Measurements from ENCODE around the gene ABCA7. TPM values are rescaled to one million over a fixed set of nuclear protein-coding genes. Genes with fewer than 3 reads are reported as not detected.
"Not testable (repeated sequence)": the region's sequence is repeated elsewhere in the genome, so short reads cannot be mapped to it uniquely, and the experiment has no call there.

The ABCA7 gene
- total and polyA plus RNA-seq, 4 donors: 9.4 to 23.7 (median 15.7) TPM

DNA sequence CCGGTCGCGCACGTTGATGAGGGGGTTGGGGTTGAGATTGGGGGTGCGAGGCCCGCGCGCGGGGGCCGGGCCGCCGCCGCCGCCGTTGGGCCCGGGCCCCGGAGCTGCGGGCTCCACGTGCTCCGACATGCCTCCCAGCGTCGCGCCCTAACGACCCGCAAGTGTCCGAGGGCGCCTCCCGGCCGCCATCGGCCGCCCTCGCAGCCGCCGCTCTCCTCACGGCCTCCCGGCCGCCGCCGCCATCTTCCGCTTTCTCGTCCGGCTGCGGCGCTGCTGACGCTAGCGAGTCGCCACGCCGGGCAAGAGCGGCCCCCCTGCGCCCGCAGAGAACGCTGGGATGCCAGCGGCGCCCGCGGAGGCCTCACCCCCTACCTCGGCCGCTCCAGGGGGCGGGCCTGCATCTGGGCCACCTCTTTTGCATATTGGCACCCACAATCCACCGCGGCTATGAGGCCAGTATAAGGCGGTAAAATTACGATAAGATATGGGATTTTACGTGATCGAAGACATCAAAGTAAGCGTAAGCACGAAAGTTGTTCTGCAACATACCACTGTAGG, 19.0 kb upstream of the ABCA7 start, which contains the start of gene TMEM259:
Gene TMEM259, minus strand, starts transcription at position 256 of the 558 bp plus-strand sequence. Its CDS starts 127 bp downstream, at position 129.
- under 1% methylated on average over 53 of the region's 68 CpGs for WGBS (ENCODE audit: insufficient coverage)
- H3K36me3 ChIP-seq (ENCODE audit: control insufficient read depth, insufficient read depth, low read length): peaks cover 39% of the 10 kb centered on the region
- peak within 1 kb of the TSS; percentile 83 for H3K4me3 ChIP-seq (ENCODE audit: low read depth, low read length)
- H3K27ac ChIP-seq (ENCODE audit: low read depth, low read length): peak within 1 kb of the TSS; percentile 95
- peak; percentile 96 to 99 (median 98) for DNase-seq (ENCODE audit: low read depth in 4 of 6, low spot score in 6 of 6)
- H3K4me1 ChIP-seq (ENCODE audit: control insufficient read depth, insufficient read depth, low read length): peaks cover 53% of the 10 kb centered on the region
- no peaks in the 10 kb centered on the region for H3K9me3 ChIP-seq (ENCODE audit: control insufficient read depth, insufficient read depth, low read length)
- H3K27me3 ChIP-seq (ENCODE audit: control insufficient read depth, insufficient read depth, low read length): peaks cover 4% of the 10 kb centered on the region

DNA sequence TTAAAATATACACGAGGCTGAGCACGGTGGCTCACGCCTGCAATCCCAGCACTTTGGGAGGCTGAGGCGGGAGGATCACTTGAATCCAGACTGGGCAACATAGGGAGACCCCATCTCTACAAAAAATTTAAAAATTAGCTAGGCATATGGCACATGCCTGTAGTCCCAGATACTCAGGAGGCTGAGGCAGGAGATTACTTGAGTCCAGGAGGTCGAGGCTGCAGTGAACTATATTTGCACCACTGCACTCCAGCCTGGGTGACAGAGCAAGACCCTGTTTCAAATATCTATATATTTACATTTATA, 16.1 kb upstream of the ABCA7 start:
- Histone ChIP-seq H3K27me3 (ENCODE audit: control insufficient read depth, insufficient read depth, low read length) (peaks cover 22% of the 10 kb centered on the region), H3K4me1 (ENCODE audit: control insufficient read depth, insufficient read depth, low read length) (peaks cover 53% of the 10 kb centered on the region), H3K36me3 (ENCODE audit: control insufficient read depth, insufficient read depth, low read length) (peaks cover 16% of the 10 kb centered on the region)
- DNase-seq (ENCODE audit: low read depth in 4 of 6, low spot score in 6 of 6); H3K4me3 ChIP-seq (ENCODE audit: low read depth, low read length); H3K27ac ChIP-seq (ENCODE audit: low read depth, low read length); H3K9me3 ChIP-seq (ENCODE audit: control insufficient read depth, insufficient read depth, low read length): not testable (repeated sequence)
- 100% methylated on average over 3 of the region's 5 CpGs for WGBS (ENCODE audit: insufficient coverage)

DNA sequence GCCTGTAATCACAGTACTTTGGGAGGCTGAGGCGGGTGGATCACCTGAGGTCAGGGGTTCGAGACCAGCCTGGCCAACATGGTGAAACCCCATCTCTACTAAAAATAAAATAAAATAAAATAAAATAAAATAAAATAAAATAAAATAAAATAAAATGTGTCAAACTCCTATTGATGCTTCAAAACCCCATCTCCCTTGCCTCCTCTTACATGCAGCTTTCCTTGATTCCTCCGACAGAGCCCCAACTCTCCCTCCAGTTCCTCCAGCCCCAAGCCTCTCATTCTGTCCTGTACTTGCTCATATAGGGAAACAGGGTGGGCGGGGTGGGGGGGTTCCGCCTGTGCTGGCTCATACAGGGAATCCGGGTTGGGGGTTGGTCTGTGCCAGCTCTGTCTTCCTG, 14.8 kb upstream of the ABCA7 start:
- H3K4me3 ChIP-seq (ENCODE audit: low read depth, low read length); DNase-seq (ENCODE audit: low read depth in 4 of 6, low spot score in 6 of 6); H3K9me3 ChIP-seq (ENCODE audit: control insufficient read depth, insufficient read depth, low read length); H3K36me3 ChIP-seq (ENCODE audit: control insufficient read depth, insufficient read depth, low read length); H3K27ac ChIP-seq (ENCODE audit: low read depth, low read length): not testable (repeated sequence)
- Histone ChIP-seq H3K27me3 (ENCODE audit: control insufficient read depth, insufficient read depth, low read length) (peaks cover 22% of the 10 kb centered on the region), H3K4me1 (ENCODE audit: control insufficient read depth, insufficient read depth, low read length) (peaks cover 41% of the 10 kb centered on the region)
- WGBS (ENCODE audit: insufficient coverage): 83% methylated on average over 1 of the region's 6 CpGs

DNA sequence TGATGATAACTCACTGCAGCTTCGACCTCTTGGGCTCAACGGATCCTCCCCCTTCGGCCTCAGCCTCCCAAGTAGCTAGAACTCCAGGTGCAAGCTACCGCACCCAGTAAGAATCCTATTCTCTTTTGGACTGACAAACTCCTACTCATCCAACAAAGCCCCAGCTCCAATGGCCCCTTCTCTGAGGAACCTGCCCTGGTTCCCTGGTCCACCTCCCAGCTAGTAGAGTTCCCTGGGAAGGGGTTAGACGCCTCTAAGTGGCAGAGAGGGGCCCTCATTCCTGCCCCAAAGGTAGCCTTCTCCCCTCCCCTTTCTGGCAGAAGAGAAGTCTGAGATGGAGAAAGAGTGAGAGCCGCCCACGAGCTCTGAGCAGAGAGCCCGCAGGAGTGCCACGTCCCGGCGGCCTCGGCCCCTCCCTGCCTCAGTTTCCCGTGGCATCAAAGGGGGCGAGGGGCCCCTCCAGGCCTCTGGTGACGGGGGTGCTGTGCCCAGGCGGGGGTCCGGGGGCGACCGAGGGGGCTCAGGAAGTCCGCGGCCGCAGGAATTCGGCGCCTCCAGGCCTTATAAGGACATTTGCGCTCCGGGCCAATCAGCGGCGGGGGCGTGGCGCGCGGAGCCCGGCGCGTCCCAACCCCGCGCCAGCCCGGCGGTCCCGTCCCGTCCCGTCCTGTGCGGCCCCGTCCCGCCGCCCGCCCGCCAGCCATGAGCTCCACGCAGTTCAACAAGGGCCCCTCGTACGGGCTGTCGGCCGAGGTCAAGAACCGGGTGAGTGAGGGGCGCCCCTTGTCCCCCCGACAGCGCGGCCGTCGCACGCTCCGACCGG, 13.7 kb upstream of the ABCA7 start, which contains the start of gene CNN2:
Gene CNN2, plus strand, starts transcription at position 649 of the 823 bp plus-strand sequence. Its CDS starts 54 bp downstream, at position 703.
- 2% methylated on average over 60 of the region's 63 CpGs for WGBS (ENCODE audit: insufficient coverage)
- H3K27me3 ChIP-seq (ENCODE audit: control insufficient read depth, insufficient read depth, low read length): peaks cover 22% of the 10 kb centered on the region
- H3K9me3 ChIP-seq (ENCODE audit: control insufficient read depth, insufficient read depth, low read length): no peaks in the 10 kb centered on the region
- H3K4me1 ChIP-seq (ENCODE audit: control insufficient read depth, insufficient read depth, low read length): peaks cover 36% of the 10 kb centered on the region
- peaks cover 3% of the 10 kb centered on the region for H3K36me3 ChIP-seq (ENCODE audit: control insufficient read depth, insufficient read depth, low read length)
- H3K4me3 ChIP-seq (ENCODE audit: low read depth, low read length): peak within 1 kb of the TSS; percentile 59
- peak in 2 of 6 donors; percentile 67 to 82 for DNase-seq (ENCODE audit: low read depth in 4 of 6, low spot score in 6 of 6)
- H3K27ac ChIP-seq (ENCODE audit: low read depth, low read length): peak within 1 kb of the TSS; percentile 69

DNA sequence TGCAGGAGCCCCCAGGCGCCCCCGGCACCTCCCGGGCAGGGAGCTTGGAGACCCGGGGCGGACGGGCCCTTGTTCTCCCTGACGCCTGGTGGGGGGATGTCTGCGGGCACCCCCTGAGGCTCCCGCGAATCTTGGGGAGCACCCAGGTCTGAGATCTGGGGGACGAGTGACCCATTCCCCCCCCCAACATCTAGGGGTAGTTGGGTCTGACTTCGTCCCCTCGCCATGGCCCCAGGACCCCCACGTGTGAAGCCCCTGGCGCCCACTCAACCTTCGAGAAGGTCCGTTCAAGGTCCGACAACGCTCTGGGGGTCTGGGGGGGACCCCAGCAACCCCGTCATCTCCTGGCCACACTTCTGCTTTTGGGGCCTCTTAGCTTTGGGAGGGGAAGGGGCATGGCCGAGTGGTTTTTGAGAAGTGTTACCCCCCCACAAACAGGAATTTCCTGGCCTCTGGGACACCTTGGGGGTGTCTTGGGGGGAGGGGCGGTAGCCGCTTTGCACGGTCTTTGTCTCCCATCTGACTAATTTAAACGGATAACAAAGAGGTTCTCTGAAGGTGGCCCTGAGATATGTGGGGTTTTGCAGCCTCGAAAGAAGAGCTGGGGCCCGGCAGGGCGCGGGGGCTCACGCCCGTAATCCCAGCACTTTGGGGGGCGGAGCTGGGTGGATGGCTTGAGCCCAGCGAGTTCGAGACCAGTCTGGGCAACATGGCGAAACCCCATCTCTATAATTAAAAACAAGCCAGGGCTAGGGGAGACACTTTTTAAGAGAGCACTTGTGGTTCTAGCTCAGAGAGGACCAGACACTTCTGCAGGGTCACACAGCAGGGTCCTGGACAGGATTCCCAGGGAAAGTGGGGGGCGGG, 12.9 kb upstream of the ABCA7 start:
- WGBS (ENCODE audit: insufficient coverage): 2% methylated on average over 20 of the region's 36 CpGs
- H3K9me3 ChIP-seq (ENCODE audit: control insufficient read depth, insufficient read depth, low read length): no peaks in the 10 kb centered on the region
- peak overlapping the region; percentile 69 for H3K27ac ChIP-seq (ENCODE audit: low read depth, low read length)
- H3K4me3 ChIP-seq (ENCODE audit: low read depth, low read length): peak overlapping the region; percentile 59
- H3K27me3 ChIP-seq (ENCODE audit: control insufficient read depth, insufficient read depth, low read length): peaks cover 22% of the 10 kb centered on the region
- H3K36me3 ChIP-seq (ENCODE audit: control insufficient read depth, insufficient read depth, low read length): peaks cover 3% of the 10 kb centered on the region
- H3K4me1 ChIP-seq (ENCODE audit: control insufficient read depth, insufficient read depth, low read length): peaks cover 30% of the 10 kb centered on the region
- DNase-seq (ENCODE audit: low read depth in 4 of 6, low spot score in 6 of 6): peak in 2 of 6 donors; percentile 12 to 35

DNA sequence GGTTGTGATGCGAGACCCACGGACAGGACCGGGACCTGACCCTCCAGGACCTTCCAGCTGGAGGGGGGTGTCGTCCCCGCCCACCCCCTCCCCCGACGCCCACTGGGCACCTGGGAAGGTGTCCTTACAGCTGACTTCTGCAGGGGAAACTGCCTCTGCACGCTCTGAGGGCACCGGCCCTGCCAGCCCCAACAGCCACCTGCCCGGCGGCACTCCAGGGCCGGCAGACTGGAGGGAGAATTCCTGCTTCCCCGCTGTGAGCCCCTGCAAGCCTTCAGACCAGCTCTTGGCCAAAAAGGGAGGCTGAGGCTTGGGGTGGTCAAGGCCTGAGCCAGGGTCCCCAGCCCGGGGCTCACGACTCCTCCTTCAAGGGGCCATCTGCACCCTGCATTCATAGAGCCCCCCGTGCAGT, 12.3 kb upstream of the ABCA7 start:
- H3K36me3 ChIP-seq (ENCODE audit: control insufficient read depth, insufficient read depth, low read length): peaks cover 9% of the 10 kb centered on the region
- 10% methylated on average over 16 of the region's 16 CpGs for WGBS (ENCODE audit: insufficient coverage)
- H3K4me3 ChIP-seq (ENCODE audit: low read depth, low read length): peak overlapping the region; percentile 59
- peaks cover 22% of the 10 kb centered on the region for H3K27me3 ChIP-seq (ENCODE audit: control insufficient read depth, insufficient read depth, low read length)
- no peak for DNase-seq (ENCODE audit: low read depth in 4 of 6, low spot score in 6 of 6)
- H3K27ac ChIP-seq (ENCODE audit: low read depth, low read length): no peak overlapping the region
- no peaks in the 10 kb centered on the region for H3K9me3 ChIP-seq (ENCODE audit: control insufficient read depth, insufficient read depth, low read length)
- peaks cover 30% of the 10 kb centered on the region for H3K4me1 ChIP-seq (ENCODE audit: control insufficient read depth, insufficient read depth, low read length)

DNA sequence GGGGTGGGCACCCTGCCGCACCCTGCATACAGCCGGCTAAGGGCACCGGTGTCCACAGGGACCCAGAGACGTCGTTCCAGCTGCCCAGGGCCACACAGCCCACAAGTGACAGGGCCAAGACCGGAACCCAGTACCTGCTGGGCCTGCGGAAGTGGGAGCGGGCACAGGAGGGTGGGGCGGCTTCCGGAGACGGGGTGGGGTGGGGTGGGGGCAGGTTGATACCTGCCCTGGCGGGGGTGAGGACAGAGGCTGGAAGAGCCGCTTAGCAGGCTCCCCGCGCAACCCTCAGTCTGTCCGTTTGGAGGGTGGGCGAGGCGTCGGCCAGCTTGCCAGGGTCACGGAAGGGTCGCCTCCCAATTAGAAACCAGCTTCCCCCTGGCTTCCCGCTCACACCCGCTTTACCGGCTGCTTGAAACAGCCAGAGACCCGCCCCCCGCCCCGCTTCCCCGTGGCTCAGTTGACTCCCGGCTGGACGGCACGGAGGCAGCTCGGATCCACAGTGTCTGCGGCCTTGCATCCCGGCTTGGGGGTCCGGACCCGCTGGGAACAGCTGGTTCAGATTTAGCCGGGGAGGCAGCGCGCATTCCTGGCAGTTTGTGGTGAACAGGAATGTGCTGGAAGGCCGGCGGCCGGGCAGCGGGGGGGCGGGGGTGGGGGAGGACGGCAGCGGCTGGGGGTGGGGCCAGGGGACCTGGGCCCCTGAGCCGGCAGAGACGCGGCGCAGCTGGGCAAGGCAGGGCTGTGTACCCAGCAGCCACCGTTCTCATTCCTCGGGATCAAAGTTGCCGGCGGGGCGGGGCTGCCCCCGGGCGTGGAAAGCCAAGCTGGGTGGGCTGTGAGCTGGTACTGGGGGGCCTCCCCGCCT, 11.6 kb upstream of the ABCA7 start:
- Histone ChIP-seq H3K9me3 (ENCODE audit: control insufficient read depth, insufficient read depth, low read length) (no peaks in the 10 kb centered on the region), H3K27me3 (ENCODE audit: control insufficient read depth, insufficient read depth, low read length) (peaks cover 22% of the 10 kb centered on the region), H3K36me3 (ENCODE audit: control insufficient read depth, insufficient read depth, low read length) (peaks cover 11% of the 10 kb centered on the region), H3K27ac (ENCODE audit: low read depth, low read length) (no peak overlapping the region), H3K4me1 (ENCODE audit: control insufficient read depth, insufficient read depth, low read length) (peaks cover 30% of the 10 kb centered on the region), H3K4me3 (ENCODE audit: low read depth, low read length) (peak overlapping the region; percentile 38)
- peak in 2 of 6 donors; percentile 12 to 69 for DNase-seq (ENCODE audit: low read depth in 4 of 6, low spot score in 6 of 6)
- 4% methylated on average over 48 of the region's 58 CpGs for WGBS (ENCODE audit: insufficient coverage)

DNA sequence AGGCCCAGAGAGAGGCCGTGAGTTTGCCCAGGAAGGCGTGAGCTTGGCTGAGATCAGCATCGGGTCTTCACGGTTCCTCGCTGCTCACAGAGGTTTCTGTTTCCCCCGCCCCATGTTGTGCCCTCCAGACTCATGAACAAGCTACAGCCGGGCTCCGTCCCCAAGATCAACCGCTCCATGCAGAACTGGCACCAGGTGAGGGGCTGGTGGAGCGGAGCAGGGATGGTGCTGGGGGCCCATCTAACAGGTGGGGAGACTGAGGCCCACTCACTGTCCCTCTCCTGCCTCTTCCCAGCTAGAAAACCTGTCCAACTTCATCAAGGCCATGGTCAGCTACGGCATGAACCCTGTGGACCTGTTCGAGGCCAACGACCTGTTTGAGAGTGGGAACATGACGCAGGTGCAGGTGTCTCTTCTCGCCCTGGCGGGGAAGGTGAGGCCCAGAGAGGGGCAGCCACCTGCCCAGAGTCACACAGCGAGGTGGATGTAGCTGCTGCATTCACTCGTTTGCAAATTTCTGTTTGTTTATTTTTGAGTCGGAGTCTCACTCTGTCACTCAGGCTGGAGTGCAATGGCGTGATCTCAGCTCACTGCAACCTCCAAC, 7.5 kb upstream of the ABCA7 start:
- H3K27me3 ChIP-seq (ENCODE audit: control insufficient read depth, insufficient read depth, low read length): peaks cover 6% of the 10 kb centered on the region
- 91% methylated on average over 20 of the region's 20 CpGs for WGBS (ENCODE audit: insufficient coverage)
- H3K27ac ChIP-seq (ENCODE audit: low read depth, low read length): no peak overlapping the region
- peaks cover 14% of the 10 kb centered on the region for H3K4me1 ChIP-seq (ENCODE audit: control insufficient read depth, insufficient read depth, low read length)
- H3K36me3 ChIP-seq (ENCODE audit: control insufficient read depth, insufficient read depth, low read length): peaks cover 26% of the 10 kb centered on the region
- H3K4me3 ChIP-seq (ENCODE audit: low read depth, low read length): no peak overlapping the region
- no peaks in the 10 kb centered on the region for H3K9me3 ChIP-seq (ENCODE audit: control insufficient read depth, insufficient read depth, low read length)
- DNase-seq (ENCODE audit: low read depth in 4 of 6, low spot score in 6 of 6): no peak

Data from spinal cord (tissue), 10 donors.